Stimulated activated CD4-positive, alpha-beta T cell treated with anti-CD3 and anti-CD28 coated beads, Interleukin-2, amount 100 ng/mL, for 24 hours (primary cell): ENCODE data around the gene SQSTM1.
A peak's percentile ranks its signal among the peaks of the same experiment; 100 is the strongest.

ENCODE experiments used
- DNase-seq, 2 donors: peaks; one replicate each; pipeline ENCODE4 v3.0.0-alpha.2; 2020

The SQSTM1 gene

DNA sequence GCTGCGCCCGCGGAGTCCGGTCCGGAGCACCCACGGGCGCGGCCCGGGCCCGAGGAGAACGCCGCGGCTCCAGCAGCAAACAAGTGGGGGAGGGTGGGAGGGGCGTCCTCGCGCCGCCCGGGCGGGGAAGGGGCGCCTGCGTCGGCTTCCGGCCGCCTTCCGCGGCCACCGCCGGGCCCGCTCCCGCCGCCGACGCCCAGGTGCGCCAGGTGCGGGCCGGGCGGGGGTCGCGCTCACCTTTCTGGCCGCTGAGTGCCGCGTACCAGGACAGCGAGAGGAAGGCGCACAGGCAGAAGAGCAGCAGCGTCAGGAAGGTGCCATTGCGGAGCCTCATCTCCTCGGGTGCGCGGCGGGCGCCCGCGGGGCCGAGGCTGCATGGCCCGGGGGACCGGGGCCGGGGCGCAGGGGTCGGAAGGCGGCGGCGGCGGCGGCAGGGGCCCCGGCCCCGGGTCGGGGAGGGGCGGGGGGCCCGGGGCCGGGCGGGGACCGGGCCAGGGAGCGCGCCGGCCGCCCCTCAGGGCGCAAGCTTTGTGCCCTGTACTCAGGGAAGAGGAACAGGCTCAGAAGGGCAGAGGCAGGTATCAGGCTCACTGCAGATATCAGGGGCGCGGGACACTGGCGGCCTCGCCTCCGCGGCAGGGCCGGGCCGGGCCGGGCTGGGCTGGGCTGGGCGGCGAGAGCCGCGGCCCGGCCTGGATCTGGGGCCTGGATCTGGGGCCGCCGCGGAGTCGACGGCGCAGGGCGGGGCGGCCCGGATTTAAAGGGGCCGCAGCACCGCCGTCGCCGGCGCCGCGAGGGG is 14.3 kb upstream of the SQSTM1 start, which contains the start of gene MGAT4B:
Gene MGAT4B (minus strand): TSS at position 617 of the 799 bp plus-strand sequence. CDS start 283 bp downstream, at position 334.
- peak; percentile 68 to 73 for DNase-seq

DNA sequence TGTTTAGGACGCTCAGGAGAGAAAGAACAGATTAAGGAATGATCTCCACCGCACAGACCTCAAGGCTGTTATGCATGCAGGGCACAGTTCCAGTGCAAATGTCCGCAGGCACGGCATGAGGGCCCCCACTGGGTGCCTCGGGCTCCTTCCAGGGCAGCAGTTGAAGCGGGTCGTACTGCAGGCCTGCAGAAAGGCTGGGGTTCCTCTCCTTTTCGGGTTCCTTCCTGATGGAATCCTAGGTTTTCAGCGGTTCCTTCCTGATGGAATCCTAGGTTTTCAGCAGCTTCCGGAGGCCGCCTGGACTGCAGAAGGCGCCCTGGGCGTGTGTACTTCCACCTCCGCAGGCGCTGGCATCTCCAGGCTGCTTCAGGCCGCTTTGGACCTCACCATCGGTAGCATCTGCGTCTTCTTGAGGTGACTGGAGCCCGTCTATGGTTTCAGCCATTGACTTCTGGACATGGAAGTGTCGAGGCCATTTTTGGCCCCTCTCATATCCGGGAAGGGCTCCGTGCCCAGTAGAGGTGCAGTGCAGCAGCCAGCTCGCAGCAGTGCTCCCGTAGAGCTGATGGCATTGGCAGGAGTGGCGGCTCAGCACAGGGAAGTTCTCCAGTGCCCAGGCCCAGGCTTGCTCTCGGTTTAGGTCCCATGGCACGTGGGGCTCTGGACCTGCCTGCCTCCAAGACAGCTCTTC is 8.4 kb upstream of the SQSTM1 start:
- DNase-seq: no peak

- DNase-seq: no peak
These were observed 7.6 kb upstream of the SQSTM1 start for GRCh38 chr5:179812997-179813607.

- no peak for DNase-seq
These were observed 6.6 kb upstream of the SQSTM1 start for GRCh38 chr5:179814090-179814489.

GRCh38 chr5:179815491-179816249 is 5.0 kb upstream of the SQSTM1 start:
- DNase-seq: no peak

DNA sequence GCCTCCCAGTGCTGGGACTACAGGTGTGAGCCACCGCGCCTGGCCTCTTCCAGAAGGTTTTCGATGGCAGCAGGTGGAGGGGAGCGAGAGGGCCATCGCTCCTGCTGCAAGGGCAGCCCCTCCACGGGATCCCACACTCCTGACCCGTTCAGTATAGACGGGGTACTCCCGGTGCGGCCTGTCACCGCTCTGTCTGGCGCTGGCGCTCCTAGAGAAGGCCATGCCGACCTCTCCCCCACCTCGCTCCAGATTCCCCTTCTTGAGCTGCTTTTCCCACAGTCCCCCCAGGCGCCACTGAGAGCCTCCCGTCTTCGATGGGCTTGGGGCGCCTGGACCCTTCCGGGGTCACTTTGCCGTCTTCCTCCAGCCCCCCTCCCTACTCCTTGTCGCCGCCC is 4.3 kb upstream of the SQSTM1 start:
- DNase-seq: no peak

- no peak for DNase-seq
These were observed 3.8 kb upstream of the SQSTM1 start for GRCh38 chr5:179816796-179817469.

DNA sequence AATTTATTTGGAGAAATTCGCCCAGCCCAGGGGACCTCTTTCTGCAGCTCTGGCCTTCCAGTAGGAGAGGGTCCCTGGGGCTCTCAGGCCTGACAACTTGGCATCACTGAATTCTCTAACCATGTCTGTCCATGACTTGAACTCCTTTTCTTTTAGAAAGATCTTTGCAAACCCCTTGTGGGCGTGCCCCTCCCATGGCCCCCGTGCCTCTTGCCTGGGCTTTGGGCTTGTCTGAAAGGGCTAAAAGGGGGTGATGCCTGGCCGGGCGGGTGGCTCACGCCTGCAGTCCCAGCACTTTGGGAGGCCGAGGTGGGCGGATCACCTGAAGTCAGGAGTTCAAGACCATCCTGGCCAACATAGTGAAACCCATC is 3.2 kb upstream of the SQSTM1 start:
- DNase-seq: no peak

DNA sequence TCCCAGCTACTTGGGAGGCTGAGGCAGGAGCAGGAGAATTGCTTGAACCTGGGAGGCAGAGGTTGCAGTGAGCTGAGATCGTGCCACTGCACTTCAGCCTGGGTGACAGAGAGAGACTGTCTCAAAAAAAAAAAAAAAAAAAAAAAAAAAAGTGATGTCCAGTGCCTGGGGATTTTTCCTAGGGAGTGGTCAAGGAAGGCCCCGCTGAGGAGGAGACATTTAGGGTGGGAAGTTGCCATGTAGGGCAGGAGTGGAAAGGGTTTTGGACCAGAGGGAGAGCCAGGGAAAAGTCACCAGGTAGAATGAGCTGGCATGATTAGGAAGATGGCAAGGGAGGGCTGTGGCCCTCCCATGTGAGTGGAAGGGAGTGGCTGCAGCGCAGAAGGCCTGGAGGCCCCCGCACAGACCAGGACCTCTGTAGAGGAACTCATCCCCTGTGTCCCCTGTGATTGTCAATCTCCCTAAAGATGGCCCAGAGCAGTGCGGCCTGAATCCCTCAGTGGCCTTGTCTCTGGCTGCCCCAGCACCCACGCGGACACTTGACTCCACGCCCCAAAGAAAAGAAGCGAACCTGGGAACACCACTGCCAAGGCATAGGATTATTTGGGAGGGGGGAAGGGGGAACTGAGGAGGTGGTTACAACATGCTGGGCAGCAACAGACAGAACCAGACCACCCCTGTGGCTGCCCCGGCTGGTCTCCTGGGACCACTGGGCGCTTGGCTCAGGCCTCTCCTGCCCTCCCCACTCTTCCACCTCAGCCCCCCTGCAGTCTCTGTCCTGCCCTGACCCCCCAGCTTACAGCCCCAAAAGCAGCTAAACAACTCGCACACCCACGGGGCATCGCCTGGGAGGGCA is 2.6 kb upstream of the SQSTM1 start:
- no peak for DNase-seq

DNA sequence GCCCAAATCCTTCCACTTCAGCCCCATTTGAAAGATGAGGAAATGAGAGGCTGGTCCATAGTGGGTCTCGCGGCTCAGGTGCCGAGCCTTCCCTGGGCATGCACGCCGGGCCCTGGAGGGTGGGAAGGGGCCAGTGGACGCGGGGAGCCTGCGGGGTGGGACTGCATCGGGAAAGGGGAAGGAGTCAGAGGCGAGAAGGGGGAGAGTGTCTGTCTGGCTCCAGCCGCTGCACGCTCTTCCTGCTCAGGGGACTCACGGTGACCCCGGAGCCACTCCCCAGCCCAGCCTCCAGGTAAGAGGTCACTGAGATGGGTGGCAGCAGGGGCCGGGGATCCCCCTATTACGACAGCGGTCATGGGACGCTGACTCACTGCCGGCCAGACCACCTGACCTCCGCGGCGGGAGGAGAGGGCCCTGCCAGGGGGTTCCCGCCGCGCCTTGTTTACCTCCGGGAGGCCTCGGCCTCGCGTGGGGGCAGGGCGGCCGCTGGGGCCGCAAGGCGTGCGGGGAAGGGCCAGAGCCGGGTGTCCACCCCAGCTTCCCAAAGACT is 1.9 kb upstream of the SQSTM1 start:
- DNase-seq: peak; percentile 79 to 83

- DNase-seq: peak; percentile 46 to 53
These were observed 1.2 kb upstream of the SQSTM1 start for GRCh38 chr5:179819296-179820126.

- no peak for DNase-seq
These were observed 600 bp upstream of the SQSTM1 start for GRCh38 chr5:179820127-179820482.

DNA sequence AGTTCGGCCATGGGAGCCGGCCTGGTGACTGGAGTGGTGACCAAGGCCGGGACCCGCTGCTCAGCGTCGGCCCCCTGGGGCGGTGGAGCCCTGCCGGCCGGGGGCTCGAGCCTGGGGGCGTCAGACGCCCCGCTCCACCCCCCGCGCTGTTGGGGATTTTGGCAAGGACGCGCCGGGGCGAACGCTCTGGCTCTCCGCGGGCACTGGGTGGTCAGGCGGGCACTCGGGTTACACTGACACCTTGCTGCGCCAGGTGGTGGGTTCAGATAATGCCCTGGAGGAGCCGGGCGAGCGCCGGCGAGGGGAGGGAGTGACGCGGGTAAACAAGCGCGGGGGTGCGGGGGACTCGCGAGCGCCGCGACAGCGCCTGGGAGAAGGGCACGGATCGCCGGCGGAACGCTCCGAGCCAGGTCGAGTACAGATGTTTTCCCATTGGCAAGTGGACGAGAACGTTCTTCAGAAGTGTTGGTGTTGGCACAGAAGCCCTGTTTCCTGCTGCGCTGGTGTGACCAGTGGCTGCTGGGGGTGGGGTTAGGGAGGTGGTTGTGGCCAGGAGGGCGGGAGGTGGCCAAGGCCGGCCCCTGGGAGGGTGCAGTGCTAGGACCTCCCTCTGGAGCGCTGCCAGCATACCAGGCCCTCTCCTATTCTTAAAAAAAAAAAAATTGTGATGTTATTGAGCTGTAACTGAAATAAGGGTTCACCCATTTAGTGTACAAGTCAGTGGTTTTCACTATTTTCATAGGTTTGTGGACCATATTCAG is 773 bp downstream of the SQSTM1 start:
- DNase-seq: peak; percentile 86 to 87

DNA sequence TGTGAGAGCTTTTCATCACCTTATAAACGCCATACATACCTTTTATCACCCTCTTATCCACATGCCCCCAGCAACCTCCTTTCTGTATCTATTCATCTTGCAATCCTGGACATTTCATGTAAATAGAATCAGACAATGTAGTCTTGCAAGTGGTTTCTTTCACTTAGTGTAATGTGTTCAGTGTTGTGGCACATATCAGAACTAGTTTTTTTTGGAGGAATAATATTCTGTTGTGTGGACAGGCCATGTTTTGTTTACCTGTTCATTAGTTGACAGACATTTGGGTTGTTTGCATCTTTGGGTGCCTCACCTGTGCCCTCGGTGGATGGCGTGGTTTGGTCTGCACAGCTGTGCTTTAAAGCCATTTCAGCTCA is 1.3 kb downstream of the SQSTM1 start:
- DNase-seq: no peak

DNA sequence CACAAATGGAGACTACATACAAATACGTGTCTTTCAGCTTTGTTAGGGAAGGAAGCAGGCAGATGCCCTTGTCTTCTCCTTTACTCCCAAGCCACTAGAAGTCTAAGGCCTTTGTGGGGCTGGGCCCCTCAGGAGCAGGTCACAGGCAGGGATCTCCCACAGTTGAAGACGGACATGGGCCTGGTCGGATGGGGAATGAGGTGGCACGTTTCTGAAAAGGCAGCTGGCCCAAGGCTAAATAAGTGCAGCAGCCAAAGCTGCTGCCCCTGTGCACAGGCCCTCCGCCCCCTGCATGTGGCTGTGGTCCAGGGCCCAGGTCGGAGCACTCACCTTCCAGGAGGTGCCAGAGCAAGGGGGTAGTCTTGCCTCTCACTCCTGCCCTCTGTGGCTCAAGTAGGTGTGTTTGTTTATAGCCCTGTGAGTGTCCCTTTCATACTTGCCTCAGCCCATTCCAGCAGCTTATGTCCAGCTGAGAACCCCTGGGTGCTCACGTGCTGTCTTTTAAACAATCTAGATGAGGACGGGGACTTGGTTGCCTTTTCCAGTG is 1.8 kb downstream of the SQSTM1 start:
- DNase-seq: no peak

- DNase-seq: no peak
These were observed 3.4 kb downstream of the SQSTM1 start for GRCh38 chr5:179823937-179824744.

GRCh38 chr5:179824745-179825112 is 4.0 kb downstream of the SQSTM1 start:
- no peak for DNase-seq

- no peak for DNase-seq
These were observed 5.0 kb downstream of the SQSTM1 start for GRCh38 chr5:179825655-179826182.
